ENCODE measurements around the gene ABHD10. TPM values are rescaled to one million over a fixed set of nuclear protein-coding genes. Genes with fewer than 3 reads are reported as not detected.

The ABHD10 gene
- total RNA-seq, 1 experiment from 2014 or later: 21.8 TPM

- H3K18ac ChIP-seq (ENCODE audit: insufficient read length, low read depth, low read length): no peak overlapping the region
- Mint-ChIP-seq H3K27me3 (ENCODE audit: low read depth) (no peaks in the 10 kb centered on the region), H3K36me3 (ENCODE audit: insufficient read depth in 1 of 3, low read depth in 3 of 3) (peaks cover 9 to 24% (median 24%) of the 10 kb centered on the region in 3 experiments; a peak in 6 of 7 replicates), H3K4me1 (peaks cover 3 to 5% of the 10 kb centered on the region in 2 experiments), H3K9me3 (no peaks in the 10 kb centered on the region), H3K27ac (no peak overlapping the region), H3K4me3 (no peak overlapping the region)
- H3K9me3 ChIP-seq (ENCODE audit: control insufficient read depth, low read depth, low read length): no peaks in the 10 kb centered on the region
- no peaks in the 10 kb centered on the region for H4K20me1 ChIP-seq (ENCODE audit: control insufficient read depth, insufficient read depth, insufficient read length)
- no peak overlapping the region for H2BK15ac ChIP-seq (ENCODE audit: low read depth, low read length)
- no peaks in the 10 kb centered on the region for H3K27me3 ChIP-seq (ENCODE audit: insufficient read depth, low read length)
- no peak overlapping the region for H3K14ac ChIP-seq (ENCODE audit: insufficient read depth, low read length)
- H3K27ac ChIP-seq (ENCODE audit: insufficient read length, low read depth, low read length): no peak overlapping the region
- H3K4me1 ChIP-seq (ENCODE audit: insufficient read depth, low read length): no peaks in the 10 kb centered on the region
- H3K56ac ChIP-seq (ENCODE audit: insufficient read length, low read depth, low read length): no peak overlapping the region
- TF ChIP-seq, protein P1, sequence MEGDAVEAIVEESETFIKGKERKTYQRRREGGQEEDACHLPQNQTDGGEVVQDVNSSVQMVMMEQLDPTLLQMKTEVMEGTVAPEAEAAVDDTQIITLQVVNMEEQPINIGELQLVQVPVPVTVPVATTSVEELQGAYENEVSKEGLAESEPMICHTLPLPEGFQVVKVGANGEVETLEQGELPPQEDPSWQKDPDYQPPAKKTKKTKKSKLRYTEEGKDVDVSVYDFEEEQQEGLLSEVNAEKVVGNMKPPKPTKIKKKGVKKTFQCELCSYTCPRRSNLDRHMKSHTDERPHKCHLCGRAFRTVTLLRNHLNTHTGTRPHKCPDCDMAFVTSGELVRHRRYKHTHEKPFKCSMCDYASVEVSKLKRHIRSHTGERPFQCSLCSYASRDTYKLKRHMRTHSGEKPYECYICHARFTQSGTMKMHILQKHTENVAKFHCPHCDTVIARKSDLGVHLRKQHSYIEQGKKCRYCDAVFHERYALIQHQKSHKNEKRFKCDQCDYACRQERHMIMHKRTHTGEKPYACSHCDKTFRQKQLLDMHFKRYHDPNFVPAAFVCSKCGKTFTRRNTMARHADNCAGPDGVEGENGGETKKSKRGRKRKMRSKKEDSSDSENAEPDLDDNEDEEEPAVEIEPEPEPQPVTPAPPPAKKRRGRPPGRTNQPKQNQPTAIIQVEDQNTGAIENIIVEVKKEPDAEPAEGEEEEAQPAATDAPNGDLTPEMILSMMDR (conservative IDR thresholded peaks at IDR 0.05): no peak
- no peak for DNase-seq
- no peak overlapping the region for H4K91ac ChIP-seq (ENCODE audit: insufficient read length, low read depth, low read length)
- H3K23me2 ChIP-seq (ENCODE audit: insufficient read length, low read depth, low read length, poor library complexity, severe bottlenecking): no peaks in the 10 kb centered on the region
- no peaks in the 10 kb centered on the region for H3K79me1 ChIP-seq (ENCODE audit: insufficient read depth, low read depth, low read length, poor library complexity, severe bottlenecking)
- H3K79me2 ChIP-seq (ENCODE audit: insufficient read depth, low read length): no peaks in the 10 kb centered on the region
- WGBS (ENCODE audit: extremely low coverage, insufficient read length, low lambda C conversion rate): no CpG with 5 or more reads among the region's 2 CpGs
- H4K8ac ChIP-seq (replicated peaks; ENCODE audit: insufficient read length, low read depth, low read length): no peak overlapping the region
- H3K23ac ChIP-seq (ENCODE audit: insufficient read length, low read depth, low read length): no peak overlapping the region
- H2BK5ac ChIP-seq (ENCODE audit: insufficient read length, low read length): no peak overlapping the region
- no peak overlapping the region for H2AFZ ChIP-seq (ENCODE audit: low read length)
- H4K5ac ChIP-seq (ENCODE audit: insufficient read length, low read depth, low read length): no peak overlapping the region
- H3T11ph ChIP-seq (ENCODE audit: low read length): no peak overlapping the region
- no peak overlapping the region for H2BK12ac ChIP-seq (ENCODE audit: insufficient read length, low read depth, low read length)
- H3K9ac ChIP-seq (ENCODE audit: extremely low read depth, insufficient read length, low read length): no peak overlapping the region
- no peak overlapping the region for H3K4ac ChIP-seq (ENCODE audit: low read depth, low read length)
- no peak overlapping the region for H2BK120ac ChIP-seq (ENCODE audit: low read depth, low read length, poor library complexity, severe bottlenecking)
- no peak overlapping the region for H2BK20ac ChIP-seq (ENCODE audit: low read depth, low read length, poor library complexity, severe bottlenecking)
- H2AK5ac ChIP-seq (ENCODE audit: insufficient read length, low read length): no peak overlapping the region
- H3K4me2 ChIP-seq (ENCODE audit: insufficient read depth, insufficient read length, low read length): no peak overlapping the region
These were observed 5.9 kb downstream of the ABHD10 start for GRCh38 chr3:111984636-111985298.
